COLO668 (cell line): Measurements from ENCODE around the gene C10orf95.
A peak's percentile ranks its signal among the peaks of the same experiment; 100 is the strongest.

Source experiments
- DNase-seq: peaks from one replicate; lab custom pipeline; 2025; ENCODE audit not compliant: unreplicated experiment; lab: John Stamatoyannopoulos, UW

C10orf95 gene

DNA sequence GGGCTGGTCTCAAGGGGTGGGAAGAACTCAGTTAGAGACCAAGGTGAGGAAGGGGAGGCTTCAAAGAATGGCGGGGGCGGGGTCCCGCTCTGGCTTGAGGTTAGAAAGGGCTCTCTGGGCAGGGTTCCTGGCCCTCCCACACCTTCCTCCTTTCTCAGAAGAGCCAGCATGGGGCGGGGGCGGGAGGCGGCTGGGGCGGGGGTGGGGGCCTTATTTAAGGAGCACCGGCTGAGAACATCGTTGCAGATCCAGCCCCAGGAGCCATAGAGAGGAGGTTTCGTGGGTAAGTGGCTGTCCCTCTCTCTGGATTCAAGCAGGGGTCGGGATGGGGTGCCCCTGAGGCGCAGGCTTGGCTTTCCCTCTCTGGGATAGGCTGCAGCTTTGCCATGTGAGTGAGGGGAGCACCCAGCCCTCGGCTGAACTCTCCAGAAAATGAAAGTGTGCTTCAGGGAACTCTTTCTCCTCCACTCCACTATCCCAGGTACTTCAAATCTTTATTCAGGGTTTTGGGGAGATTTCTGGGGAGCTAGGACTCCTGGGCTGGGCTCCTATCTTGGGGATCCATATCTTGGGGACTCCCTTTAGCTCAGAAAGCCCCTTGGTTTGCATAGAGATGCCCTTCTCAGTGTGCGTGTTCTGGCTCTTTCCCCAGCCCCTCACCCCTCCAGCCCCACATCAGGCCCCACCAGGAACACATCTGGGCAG, 15.7 kb downstream of the C10orf95 start:
- no peak for DNase-seq

DNA sequence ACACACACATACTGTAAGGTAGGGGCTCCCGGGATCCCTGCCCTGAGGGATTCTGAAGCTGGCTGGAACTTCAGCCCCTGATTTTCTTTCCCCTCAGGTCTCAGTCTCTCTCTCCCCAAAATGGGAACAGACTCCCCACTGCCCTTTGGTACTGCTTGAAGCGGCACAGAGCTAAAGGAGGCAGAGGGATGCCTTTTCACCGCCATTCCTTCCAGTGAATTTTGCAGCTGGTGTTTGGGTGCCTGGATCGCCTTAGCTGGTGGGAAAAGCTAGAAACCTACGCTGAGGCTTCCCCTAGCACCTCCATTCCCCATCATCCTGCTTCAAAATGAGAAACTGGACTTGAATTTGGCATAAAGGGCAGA, 16.2 kb downstream of the C10orf95 start:
- no peak for DNase-seq

DNA sequence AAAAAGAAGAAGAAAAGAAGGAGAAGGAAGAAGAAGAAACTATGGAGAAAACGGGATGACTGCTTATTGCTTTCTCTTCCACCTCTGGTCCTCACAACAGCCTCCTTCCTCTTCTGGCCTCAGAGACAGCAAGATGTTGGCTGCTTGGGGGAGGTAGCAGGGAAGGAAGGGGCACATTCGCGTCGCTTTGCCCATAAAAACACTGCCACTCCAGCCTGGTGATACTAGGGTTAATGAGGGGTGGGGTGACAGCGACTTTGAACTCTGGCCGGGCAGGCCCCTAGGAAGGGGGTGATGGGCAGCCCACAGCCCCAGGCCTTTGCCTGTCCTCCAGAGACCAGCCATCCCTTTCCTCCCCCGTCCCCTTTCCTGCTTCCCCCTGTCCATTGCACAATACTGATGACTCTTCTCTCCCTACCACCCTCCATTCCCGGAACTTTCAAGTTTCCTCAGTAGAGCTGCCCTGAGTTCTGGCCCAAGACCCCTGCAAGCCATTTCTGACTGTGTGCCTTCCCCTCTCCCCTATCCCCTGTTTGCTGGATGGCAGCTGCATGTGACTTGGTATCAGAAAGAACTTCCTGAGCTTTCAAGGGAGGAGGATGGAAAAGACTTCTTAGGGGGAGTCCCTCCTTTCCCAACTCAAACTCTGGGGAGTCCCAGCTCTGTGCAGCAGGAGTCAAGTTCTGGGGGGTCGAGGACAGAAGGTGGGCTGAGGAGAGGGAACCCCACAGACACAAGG, 16.8 kb downstream of the C10orf95 start:
- DNase-seq: no peak

GRCh38 chr10:102433619-102434046, 17.7 kb downstream of the C10orf95 start:
- DNase-seq: no peak

- peak; percentile 93 for DNase-seq
Observed at GRCh38 chr10:102432162-102432950, 19.0 kb downstream of the C10orf95 start, which contains the start of gene CUEDC2. Gene CUEDC2, minus strand, starts transcription at chr10:102432574. Its CDS starts 7,386 bp downstream, at chr10:102425188.

- no peak for DNase-seq
Observed at GRCh38 chr10:102431452-102432124, 19.8 kb downstream of the C10orf95 start.

GRCh38 chr10:102429468-102429867, 21.9 kb downstream of the C10orf95 start:
- DNase-seq: no peak

- no peak for DNase-seq
Observed at GRCh38 chr10:102426803-102427287, 24.5 kb downstream of the C10orf95 start.

DNA sequence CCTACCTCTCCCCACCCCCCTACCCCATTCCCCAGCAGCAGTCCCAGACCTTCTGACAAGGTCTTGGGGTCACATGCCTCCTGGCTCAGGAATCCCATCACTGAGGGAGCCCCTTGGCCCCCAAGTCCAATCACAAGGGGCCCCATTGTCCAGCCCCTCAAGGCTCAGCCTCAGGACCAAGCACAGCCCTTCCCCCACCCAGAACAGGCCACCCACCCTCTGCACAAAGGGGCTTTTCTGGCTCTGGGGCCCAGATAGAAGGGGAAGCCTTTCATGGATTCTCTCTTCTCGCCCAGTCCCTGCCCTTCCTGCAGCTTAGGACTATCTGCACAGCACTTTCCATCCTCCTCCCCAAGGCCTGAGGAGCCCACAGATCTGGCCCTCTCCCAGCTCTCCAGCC, 25.9 kb downstream of the C10orf95 start:
- DNase-seq: no peak

GRCh38 chr10:102424916-102425315, 26.4 kb downstream of the C10orf95 start:
- no peak for DNase-seq

GRCh38 chr10:102424145-102424544, 27.2 kb downstream of the C10orf95 start:
- DNase-seq: no peak

DNA sequence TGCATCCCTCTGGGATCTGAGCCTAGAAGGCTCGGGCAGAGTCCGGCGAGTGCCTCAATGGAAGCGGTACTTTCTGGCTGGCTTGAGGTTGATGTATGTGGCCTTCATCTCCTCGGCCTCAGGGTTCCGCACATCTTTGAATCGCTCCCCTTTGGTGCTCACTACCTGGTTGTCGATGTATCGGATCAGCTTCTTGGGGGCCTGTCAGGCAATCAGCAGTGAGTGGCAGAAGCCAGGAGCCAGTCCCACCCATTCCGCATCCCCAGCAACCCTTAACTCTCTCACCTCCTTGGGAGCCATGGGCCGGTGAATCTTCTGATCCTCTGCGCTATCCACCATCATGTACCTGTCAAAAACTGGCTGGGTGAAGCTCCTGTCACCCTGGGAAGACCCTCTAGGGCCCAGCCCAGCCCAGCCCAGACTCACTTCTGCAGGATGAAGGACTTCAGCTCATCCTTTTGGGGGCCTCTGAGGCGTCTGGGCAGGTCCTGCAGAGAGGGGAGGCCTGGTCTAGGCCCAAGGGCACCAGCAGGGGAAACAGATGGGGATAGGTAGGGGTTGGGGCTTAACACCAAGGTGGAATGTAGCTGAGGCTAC, 27.9 kb downstream of the C10orf95 start:
- no peak for DNase-seq

GRCh38 chr10:102422545-102423129, 28.7 kb downstream of the C10orf95 start:
- DNase-seq: peak; percentile 76

GRCh38 chr10:102421757-102422512, 29.4 kb downstream of the C10orf95 start:
- DNase-seq: peak; percentile 56

- DNase-seq: no peak
Observed at GRCh38 chr10:102421507-102421756, 29.9 kb downstream of the C10orf95 start.

GRCh38 chr10:102420714-102421506, 30.4 kb downstream of the C10orf95 start, which contains the start of gene FBXL15:
Gene FBXL15, plus strand, starts transcription at chr10:102420836. Its CDS starts 294 bp downstream, at chr10:102421130.
- DNase-seq: peak; percentile 91

DNA sequence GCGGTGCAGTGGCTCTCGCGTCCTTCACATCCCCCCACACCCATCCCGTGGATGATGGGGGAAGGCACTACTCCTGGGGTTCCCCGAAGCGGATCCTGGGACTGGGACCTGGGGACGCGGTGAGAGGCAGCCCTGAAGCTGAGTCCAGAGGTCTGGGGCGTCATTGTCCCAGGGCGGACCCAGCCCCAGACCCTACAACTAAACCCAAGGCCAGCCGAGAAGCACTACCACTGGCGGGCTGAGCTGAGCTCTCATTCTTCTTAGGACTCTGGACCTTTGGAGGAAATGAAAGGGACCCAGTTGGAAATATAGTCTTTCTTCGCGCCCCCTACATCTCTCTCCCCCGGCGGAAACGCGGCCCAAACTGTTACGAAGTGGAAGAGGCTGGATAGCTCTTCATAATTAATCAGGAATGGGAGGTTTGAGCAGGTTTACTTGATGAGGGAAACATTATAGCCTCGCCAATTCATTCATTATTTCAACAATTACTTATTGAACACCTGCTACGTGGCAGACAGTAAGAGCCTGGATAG, 31.1 kb downstream of the C10orf95 start:
- no peak for DNase-seq
